GM04504 (cell line): ENCODE measurements around the gene RBM39.
"Not testable (repeated sequence)": the region's sequence is repeated elsewhere in the genome, so short reads cannot be mapped to it uniquely, and the experiment has no call there.

ENCODE experiments used
- DNase-seq: peaks from one replicate; pipeline ENCODE4 v3.0.0-alpha.2; 2012; ENCODE audit warnings: low read depth

RBM39 gene

GRCh38 chr20:35704514-35705261, 37.4 kb downstream of the RBM39 start:
- no peak for DNase-seq

- no peak for DNase-seq
Observed at GRCh38 chr20:35702824-35703695, 39.0 kb downstream of the RBM39 start.

GRCh38 chr20:35702051-35702823, 39.8 kb downstream of the RBM39 start:
- peak; percentile 69 for DNase-seq

- DNase-seq = no peak
Observed at GRCh38 chr20:35700625-35701148, 41.4 kb downstream of the RBM39 start.

- DNase-seq = no peak
Observed at GRCh38 chr20:35699957-35700624, 42.0 kb downstream of the RBM39 start.

GRCh38 chr20:35699127-35699956, 42.7 kb downstream of the RBM39 start, which contains the start of the genes NFS1 and ROMO1:
TSS of gene NFS1 (minus strand) at chr20:35699352. CDS start at chr20:35699288, 64 bp downstream.
TSS of gene ROMO1 (plus strand) at chr20:35699405. CDS start at chr20:35699633, 228 bp downstream.
- DNase-seq = peak; percentile 53

GRCh38 chr20:35698298-35699126, 43.5 kb downstream of the RBM39 start:
- DNase-seq = no peak

- DNase-seq = no peak
Observed at GRCh38 chr20:35697696-35698297, 44.3 kb downstream of the RBM39 start.

- no peak for DNase-seq
Observed at GRCh38 chr20:35695978-35696377, 46.1 kb downstream of the RBM39 start.

- DNase-seq = no peak
Observed at GRCh38 chr20:35695245-35695749, 46.8 kb downstream of the RBM39 start.

GRCh38 chr20:35690265-35690664, 51.8 kb downstream of the RBM39 start:
- no peak for DNase-seq

- not testable (repeated sequence) for DNase-seq
Observed at GRCh38 chr20:35686872-35687271, 55.2 kb downstream of the RBM39 start.

- not testable (repeated sequence) for DNase-seq
Observed at GRCh38 chr20:35685368-35685767, 56.7 kb downstream of the RBM39 start.

- DNase-seq = no peak
Observed at GRCh38 chr20:35681960-35682359, 60.1 kb downstream of the RBM39 start.

- no peak for DNase-seq
Observed at GRCh38 chr20:35680452-35681183, 61.4 kb downstream of the RBM39 start.

GRCh38 chr20:35674921-35675320, 67.1 kb downstream of the RBM39 start:
- DNase-seq = no peak

- no peak for DNase-seq
Observed at GRCh38 chr20:35673884-35674283, 68.2 kb downstream of the RBM39 start.

- no peak for DNase-seq
Observed at GRCh38 chr20:35669681-35670080, 72.4 kb downstream of the RBM39 start.
